Liver (tissue), 9 donors: ENCODE results near the gene CCDC182. TPM values are rescaled to one million over a fixed set of nuclear protein-coding genes. Genes with fewer than 3 reads are reported as not detected.

Experiments used
- DNase-seq: peaks from one replicate; pipeline ENCODE4 v3.0.0-alpha.2; 2017; ENCODE audit warnings: low spot score
- H3K27ac ChIP-seq, 2 donors: one replicate each; pipeline ENCODE4 v1.7.0; 2013; ENCODE audit warnings: inconsistent platforms in 2 of 2, low read length in 2 of 2, control low read depth in 1 of 2, low read depth in 1 of 2, mild to moderate bottlenecking in 1 of 2
- H3K27me3 ChIP-seq, 4 donors: one replicate each; pipeline versions ENCODE4 v1.6.1 to v1.7.0; 2013; ENCODE audit warnings: low read length in 3 of 4, inconsistent platforms in 1 of 4, mild to moderate bottlenecking in 1 of 4, moderate library complexity in 1 of 4; ENCODE audit not compliant: control insufficient read depth in 4 of 4, insufficient read depth in 4 of 4
- H3K36me3 ChIP-seq, 4 donors: one replicate each; pipeline versions ENCODE4 v1.6.1 to v1.7.0; 2013; ENCODE audit warnings: low read length in 3 of 4, mild to moderate bottlenecking in 3 of 4, low read depth in 1 of 4, moderate library complexity in 1 of 4; ENCODE audit not compliant: control insufficient read depth in 4 of 4, insufficient read depth in 3 of 4
- H3K4me1 ChIP-seq, 4 donors: one replicate each; pipeline versions ENCODE4 v1.6.1 to v1.7.0; 2013; ENCODE audit warnings: low read length in 3 of 4, mild to moderate bottlenecking in 3 of 4, moderate library complexity in 1 of 4; ENCODE audit not compliant: control insufficient read depth in 4 of 4, insufficient read depth in 4 of 4
- H3K4me3 ChIP-seq, 3 donors: one replicate each; pipeline versions ENCODE4 v1.6.1 to v1.7.0; 2013; ENCODE audit warnings: low read length in 3 of 3, control low read depth in 1 of 3, low read depth in 1 of 3, mild to moderate bottlenecking in 1 of 3
- H3K9ac ChIP-seq, 2 donors: one replicate each; pipeline ENCODE4 v1.7.0; 2013; ENCODE audit warnings: low read length in 2 of 2, mild to moderate bottlenecking in 2 of 2, moderate library complexity in 2 of 2, control low read depth in 1 of 2, low read depth in 1 of 2
- H3K9me3 ChIP-seq, 4 donors: one replicate each; pipeline versions ENCODE4 v1.6.1 to v1.7.0; 2013; ENCODE audit warnings: low read length in 3 of 4; ENCODE audit not compliant: control insufficient read depth in 4 of 4
- FOXA2 ChIP-seq: IDR thresholded peaks from 2 replicates; pipeline ENCODE4 v1.6.1; 2016; ENCODE audit warnings: antibody characterized with exemption
- HNF4A ChIP-seq, 2 donors: conservative IDR thresholded peaks; 2 replicates each; pipeline ENCODE4 v1.6.1; 2016; ENCODE audit warnings: antibody characterized with exemption in 2 of 2, mild to moderate bottlenecking in 2 of 2
- HNF4G ChIP-seq: IDR thresholded peaks from 2 replicates; pipeline ENCODE4 v1.6.1; 2016; ENCODE audit warnings: antibody characterized with exemption
- NR2F2 ChIP-seq: IDR thresholded peaks from 2 replicates; pipeline ENCODE4 v1.6.1; 2016; ENCODE audit warnings: antibody characterized with exemption
- RAD21 ChIP-seq, 2 donors: IDR thresholded peaks; 2 replicates each; pipeline ENCODE4 v1.6.1; 2016; ENCODE audit warnings: antibody characterized with exemption in 2 of 2, mild to moderate bottlenecking in 2 of 2
- RXRA ChIP-seq, 2 donors: IDR thresholded peaks; 2 replicates each; pipeline ENCODE4 v1.6.1; 2017 to 2018; ENCODE audit warnings: antibody characterized with exemption in 2 of 2, mild to moderate bottlenecking in 1 of 2
- YY1 ChIP-seq: IDR thresholded peaks from 2 replicates; pipeline ENCODE4 v1.6.1; 2016; ENCODE audit warnings: antibody characterized with exemption, mild to moderate bottlenecking
- WGBS: extraction: QIAGEN DNeasy Blood & Tissue Kit; methylation state at CpG from one replicate; pipeline ENCODE4 v1.1.7; 2013; 5-methylcytosine and 5-hydroxymethylcytosine counted together
- polyA plus RNA-seq, 2 donors: library from polyadenylated mRNA; stranded (reverse) in 1 of 2; unstranded in 1 of 2; fragments of 200-250 nt in 1 of 2; fragments of >200 nt in 1 of 2; fragmentation: Nextera tagmentation in 1 of 2; extraction: Ambion mirVana in 1 of 2; gene quantifications; one replicate each; pipeline versions ENCODE4 v1.2.1 to v1.2.3, GENCODE V29; 2013 to 2015
- total RNA-seq, 2 donors: library from RNA; depleted of rRNA; stranded (reverse); fragments of >200 nt; gene quantifications; one replicate each; pipeline ENCODE4 v1.2.3, GENCODE V29; 2014
- TF ChIP-seq, protein P1 (sequence below): IDR thresholded peaks from 2 replicates; pipeline ENCODE4 v1.6.1; 2016; ENCODE audit warnings: antibody characterized with exemption
- TF ChIP-seq, protein P2 (sequence below): fragments of 150-350 bp; IDR thresholded peaks from 2 replicates; pipeline ENCODE4 v1.5.1; 2017; ENCODE audit warnings: improper control_type of control experiment, low read depth, low read length; ENCODE audit not compliant: missing input control
- TF ChIP-seq, protein P3 (sequence below): IDR thresholded peaks from 2 replicates; pipeline ENCODE4 v1.6.1; 2016; ENCODE audit warnings: antibody characterized with exemption
- TF ChIP-seq, protein P4 (sequence below): IDR thresholded peaks from 2 replicates; pipeline ENCODE4 v1.6.1; 2016; ENCODE audit warnings: antibody characterized with exemption
- donor health status: healthy.
- donor health status: healthy.
- donor health status: healthy.
- donor health status: healthy.
- donor health status: healthy.

The CCDC182 gene
- total and polyA plus RNA-seq, 4 donors, result not detected

DNA sequence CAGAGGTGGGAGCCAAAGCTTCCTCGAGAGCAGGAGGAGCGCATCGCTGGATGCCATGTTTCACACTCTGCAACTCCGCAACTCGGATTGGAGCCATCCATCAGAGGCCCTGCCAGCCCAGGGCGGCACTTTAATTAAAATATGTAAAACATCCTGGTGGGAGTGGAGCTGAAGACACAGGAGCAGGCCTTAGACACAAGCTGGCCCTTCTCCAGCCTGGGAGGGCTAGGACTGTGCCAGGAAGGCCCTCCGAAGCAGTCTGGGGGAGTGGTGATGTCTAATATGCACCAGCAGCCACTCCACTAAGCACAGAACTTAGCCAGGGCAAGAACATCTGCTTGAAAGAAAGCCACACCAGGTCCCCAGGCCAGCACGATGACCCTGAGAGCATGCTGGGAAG, 5.8 kb upstream of the CCDC182 start:
- no peaks in the 10 kb centered on the region for H3K27me3 ChIP-seq
- H3K27ac ChIP-seq, result no peak overlapping the region
- 76% methylated on average over 8 of the region's 8 CpGs for WGBS
- DNase-seq, result no peak
- peaks cover 0 to 3% (median 0%) of the 10 kb centered on the region in 4 donors for H3K4me1 ChIP-seq
- H3K9me3 ChIP-seq, result no peaks in the 10 kb centered on the region
- H3K4me3 ChIP-seq, result no peak overlapping the region
- no peak for TF ChIP-seq FOXA2
- TF ChIP-seq, protein P1, sequence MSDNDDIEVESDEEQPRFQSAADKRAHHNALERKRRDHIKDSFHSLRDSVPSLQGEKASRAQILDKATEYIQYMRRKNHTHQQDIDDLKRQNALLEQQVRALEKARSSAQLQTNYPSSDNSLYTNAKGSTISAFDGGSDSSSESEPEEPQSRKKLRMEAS, result no peak
- TF ChIP-seq, protein P2, sequence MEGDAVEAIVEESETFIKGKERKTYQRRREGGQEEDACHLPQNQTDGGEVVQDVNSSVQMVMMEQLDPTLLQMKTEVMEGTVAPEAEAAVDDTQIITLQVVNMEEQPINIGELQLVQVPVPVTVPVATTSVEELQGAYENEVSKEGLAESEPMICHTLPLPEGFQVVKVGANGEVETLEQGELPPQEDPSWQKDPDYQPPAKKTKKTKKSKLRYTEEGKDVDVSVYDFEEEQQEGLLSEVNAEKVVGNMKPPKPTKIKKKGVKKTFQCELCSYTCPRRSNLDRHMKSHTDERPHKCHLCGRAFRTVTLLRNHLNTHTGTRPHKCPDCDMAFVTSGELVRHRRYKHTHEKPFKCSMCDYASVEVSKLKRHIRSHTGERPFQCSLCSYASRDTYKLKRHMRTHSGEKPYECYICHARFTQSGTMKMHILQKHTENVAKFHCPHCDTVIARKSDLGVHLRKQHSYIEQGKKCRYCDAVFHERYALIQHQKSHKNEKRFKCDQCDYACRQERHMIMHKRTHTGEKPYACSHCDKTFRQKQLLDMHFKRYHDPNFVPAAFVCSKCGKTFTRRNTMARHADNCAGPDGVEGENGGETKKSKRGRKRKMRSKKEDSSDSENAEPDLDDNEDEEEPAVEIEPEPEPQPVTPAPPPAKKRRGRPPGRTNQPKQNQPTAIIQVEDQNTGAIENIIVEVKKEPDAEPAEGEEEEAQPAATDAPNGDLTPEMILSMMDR, result no peak
- no peak for TF ChIP-seq YY1
- TF ChIP-seq HNF4A (conservative IDR thresholded peaks at IDR 0.05), result no peak
- H3K9ac ChIP-seq, result no peak overlapping the region
- H3K36me3 ChIP-seq, result no peaks in the 10 kb centered on the region

DNA sequence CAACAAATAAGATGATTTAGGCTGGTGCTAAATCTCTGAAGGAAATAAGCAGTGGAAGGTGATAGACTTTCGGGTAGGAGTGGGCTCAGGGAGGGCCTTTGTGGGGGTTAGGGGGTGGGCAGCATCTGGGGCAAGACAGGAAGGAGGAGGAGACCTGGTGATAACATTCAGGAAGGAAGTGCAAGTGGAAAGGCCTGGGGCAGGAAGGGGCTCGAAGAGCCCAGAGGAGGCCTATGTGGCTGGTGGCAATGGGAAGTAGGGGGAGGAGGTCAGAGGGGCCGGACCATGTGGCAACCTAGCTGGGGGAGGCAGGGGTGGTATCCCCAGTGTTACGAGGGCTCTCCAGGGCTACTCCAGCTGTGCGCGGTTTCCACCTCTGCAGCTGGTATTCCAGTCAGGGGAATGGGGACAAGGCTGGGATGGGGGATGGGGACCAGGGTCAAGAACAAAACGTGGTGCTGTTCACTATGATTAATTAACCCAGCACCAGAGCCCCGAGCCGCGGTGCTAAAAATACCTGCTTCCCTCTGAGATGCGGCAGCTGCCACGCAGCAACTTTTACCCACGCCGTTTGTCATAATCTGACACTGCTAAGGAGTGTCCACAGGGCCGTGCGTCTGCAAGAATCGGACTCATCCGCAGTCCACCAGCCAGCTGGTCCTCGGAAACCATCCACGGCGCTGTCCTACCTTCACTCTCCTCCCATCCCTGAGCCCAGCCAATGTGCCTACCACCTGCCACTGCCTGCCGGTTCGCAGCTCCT, 5.2 kb upstream of the CCDC182 start:
- no peak overlapping the region for H3K4me3 ChIP-seq
- H3K9me3 ChIP-seq, result no peaks in the 10 kb centered on the region
- H3K4me1 ChIP-seq, result peaks cover 0 to 3% (median 0%) of the 10 kb centered on the region in 4 donors
- TF ChIP-seq, protein P3, sequence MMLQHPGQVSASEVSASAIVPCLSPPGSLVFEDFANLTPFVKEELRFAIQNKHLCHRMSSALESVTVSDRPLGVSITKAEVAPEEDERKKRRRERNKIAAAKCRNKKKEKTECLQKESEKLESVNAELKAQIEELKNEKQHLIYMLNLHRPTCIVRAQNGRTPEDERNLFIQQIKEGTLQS, result no peak
- TF ChIP-seq, protein P2, result no peak
- TF ChIP-seq HNF4G (no peak), HNF4A (conservative IDR thresholded peaks at IDR 0.05) (no peak), RAD21 (IDR thresholded peaks at IDR 0.05) (no peak), NR2F2 (no peak), RXRA (IDR thresholded peaks at IDR 0.05) (no peak)
- TF ChIP-seq, protein P4, sequence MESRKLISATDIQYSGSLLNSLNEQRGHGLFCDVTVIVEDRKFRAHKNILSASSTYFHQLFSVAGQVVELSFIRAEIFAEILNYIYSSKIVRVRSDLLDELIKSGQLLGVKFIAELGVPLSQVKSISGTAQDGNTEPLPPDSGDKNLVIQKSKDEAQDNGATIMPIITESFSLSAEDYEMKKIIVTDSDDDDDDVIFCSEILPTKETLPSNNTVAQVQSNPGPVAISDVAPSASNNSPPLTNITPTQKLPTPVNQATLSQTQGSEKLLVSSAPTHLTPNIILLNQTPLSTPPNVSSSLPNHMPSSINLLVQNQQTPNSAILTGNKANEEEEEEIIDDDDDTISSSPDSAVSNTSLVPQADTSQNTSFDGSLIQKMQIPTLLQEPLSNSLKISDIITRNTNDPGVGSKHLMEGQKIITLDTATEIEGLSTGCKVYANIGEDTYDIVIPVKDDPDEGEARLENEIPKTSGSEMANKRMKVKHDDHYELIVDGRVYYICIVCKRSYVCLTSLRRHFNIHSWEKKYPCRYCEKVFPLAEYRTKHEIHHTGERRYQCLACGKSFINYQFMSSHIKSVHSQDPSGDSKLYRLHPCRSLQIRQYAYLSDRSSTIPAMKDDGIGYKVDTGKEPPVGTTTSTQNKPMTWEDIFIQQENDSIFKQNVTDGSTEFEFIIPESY, result no peak
- TF ChIP-seq, protein P1, result no peak
- WGBS, result 69% methylated on average over 23 of the region's 23 CpGs
- no peaks in the 10 kb centered on the region for H3K27me3 ChIP-seq
- no peaks in the 10 kb centered on the region for H3K36me3 ChIP-seq
- no peak overlapping the region for H3K27ac ChIP-seq
- DNase-seq, result no peak
- no peak overlapping the region for H3K9ac ChIP-seq
